CD4-positive, alpha-beta T cell treated with Interleukin-4 for 1 hour (primary cell): Measurements from ENCODE around the gene MGMT.

ENCODE experiments used
- DNase-seq, 2 donors: peaks; one replicate each; pipeline ENCODE4 v3.0.0-alpha.2; 2020 to 2022

MGMT gene

GRCh38 chr10:129695671-129696070, 228.6 kb downstream of the MGMT start:
- no peak for DNase-seq

- DNase-seq = no peak
Measured at GRCh38 chr10:129696636-129697035, 229.6 kb downstream of the MGMT start.

GRCh38 chr10:129697463-129698247, 230.6 kb downstream of the MGMT start:
- no peak for DNase-seq

- no peak for DNase-seq
Measured at GRCh38 chr10:129699722-129700340, 232.8 kb downstream of the MGMT start.

GRCh38 chr10:129702605-129703004, 235.6 kb downstream of the MGMT start:
- DNase-seq = no peak

GRCh38 chr10:129703287-129704137, 236.5 kb downstream of the MGMT start:
- no peak for DNase-seq

- DNase-seq = no peak
Measured at GRCh38 chr10:129704225-129704624, 237.2 kb downstream of the MGMT start.

GRCh38 chr10:129704786-129705525, 237.9 kb downstream of the MGMT start:
- no peak for DNase-seq

- no peak for DNase-seq
Measured at GRCh38 chr10:129705676-129706075, 238.6 kb downstream of the MGMT start.

GRCh38 chr10:129706081-129706480, 239.0 kb downstream of the MGMT start:
- DNase-seq = no peak

GRCh38 chr10:129706523-129706922, 239.5 kb downstream of the MGMT start:
- DNase-seq = no peak

- no peak for DNase-seq
Measured at GRCh38 chr10:129707406-129708388, 240.7 kb downstream of the MGMT start.

GRCh38 chr10:129709101-129709500, 242.1 kb downstream of the MGMT start:
- DNase-seq = no peak

GRCh38 chr10:129709627-129710509, 242.8 kb downstream of the MGMT start:
- DNase-seq = no peak

- DNase-seq = no peak
Measured at GRCh38 chr10:129710510-129710847, 243.4 kb downstream of the MGMT start.

GRCh38 chr10:129711291-129711690, 244.2 kb downstream of the MGMT start:
- no peak for DNase-seq

GRCh38 chr10:129712000-129712399, 245.0 kb downstream of the MGMT start:
- no peak for DNase-seq

- DNase-seq = peak in 1 of 2 donors; percentile 6
Measured at GRCh38 chr10:129713659-129714265, 246.7 kb downstream of the MGMT start.

- DNase-seq = no peak
Measured at GRCh38 chr10:129715805-129716204, 248.8 kb downstream of the MGMT start.

- peak in 1 of 2 donors; percentile 11 for DNase-seq
Measured at GRCh38 chr10:129716211-129716681, 249.2 kb downstream of the MGMT start.
